Caco-2 (cell line): ENCODE measurements around the gene TMCO6. TPM values are rescaled to one million over a fixed set of nuclear protein-coding genes. Genes with fewer than 3 reads are reported as not detected.

Source experiments
- BruUV-seq: library from RNA; stranded (reverse); fragments of 400-500 nt; replicated peaks from 2 replicates; lab custom pipeline; 2021; lab: Mats Ljungman, UMichigan
- CTCF ChIA-PET: fragments of 300-600 bp; sonication (Branson Sonifier 250); formaldehyde crosslinking; loops from one replicate; lab custom pipeline; 2022; ENCODE audit warnings: antibody characterized with exemption; lab: Charles Lee
- POLR2A ChIA-PET: fragments of 300-600 bp; sonication (Branson Sonifier 250); formaldehyde crosslinking; loops from one replicate; lab custom pipeline; 2022; ENCODE audit warnings: antibody characterized with exemption; lab: Charles Lee
- DNase-seq, 2 experiments: peaks; one replicate each; pipeline versions ENCODE4 v3.0.0 to v3.0.0-alpha.2; 2020 to 2022
- H3K27me3 ChIP-seq: replicated peaks from 2 replicates; pipeline ENCODE4 v1.6.0; 2011; ENCODE audit warnings: low read length; ENCODE audit not compliant: control insufficient read depth, insufficient read depth
- H3K36me3 ChIP-seq: 2 replicates; pipeline ENCODE4 v1.5.1; 2011; ENCODE audit warnings: low read length; ENCODE audit not compliant: control insufficient read depth, insufficient read depth
- H3K4me1 ChIP-seq: fragments of 250-450 bp; sonication (Bioruptor Pico); 2 replicates; pipeline ENCODE4 v1.5.1; 2020; ENCODE audit warnings: mild to moderate bottlenecking
- H3K4me3 ChIP-seq: 2 replicates; pipeline ENCODE4 v1.5.1; 2011; ENCODE audit warnings: low read depth, mild to moderate bottlenecking, control low read depth, low read length
- H3K9me3 ChIP-seq: fragments of 250-450 bp; sonication (Bioruptor Pico); 2 replicates; pipeline ENCODE4 v1.5.1; 2020; ENCODE audit warnings: mild to moderate bottlenecking, moderate library complexity
- H3K27ac Mint-ChIP-seq: one replicate; pipeline ENCODE4 v1.8.0; 2022; ENCODE audit warnings: mixed read lengths; ENCODE audit not compliant: unreplicated experiment
- H3K27me3 Mint-ChIP-seq: one replicate; pipeline ENCODE4 v1.8.0; 2022; ENCODE audit warnings: mixed read lengths; ENCODE audit not compliant: insufficient read depth, unreplicated experiment
- H3K36me3 Mint-ChIP-seq: one replicate; pipeline ENCODE4 v1.8.0; 2022; ENCODE audit warnings: mild to moderate bottlenecking, mixed read lengths; ENCODE audit not compliant: insufficient read depth, unreplicated experiment
- H3K4me1 Mint-ChIP-seq: one replicate; pipeline ENCODE4 v1.8.0; 2022; ENCODE audit warnings: low read depth, mixed read lengths; ENCODE audit not compliant: unreplicated experiment
- H3K4me3 Mint-ChIP-seq: one replicate; pipeline ENCODE4 v1.8.0; 2022; ENCODE audit warnings: mild to moderate bottlenecking, moderate library complexity, mixed read lengths; ENCODE audit not compliant: unreplicated experiment
- H3K9me3 Mint-ChIP-seq: one replicate; pipeline ENCODE4 v1.8.0; 2022; ENCODE audit warnings: mixed read lengths; ENCODE audit not compliant: unreplicated experiment
- CTCF ChIP-seq, 2 experiments: fragments of 200-600 bp in 1 of 2; IDR thresholded peaks; 1 replicate in 1 of 2; 2 replicates in 1 of 2; pipeline versions ENCODE4 v1.5.1 to v1.8.0; 2011 to 2022; ENCODE audit warnings: antibody characterized with exemption in 1 of 2, control low read depth in 1 of 2, inconsistent platforms in 1 of 2, low read depth in 1 of 2, low read length in 1 of 2, mild to moderate bottlenecking in 1 of 2, moderate library complexity in 1 of 2; ENCODE audit not compliant: insufficient read depth in 1 of 2, severe bottlenecking in 1 of 2, unreplicated experiment in 1 of 2
- intact Hi-C: fragments of 100-400 bp; cut with micrococcal nuclease; formaldehyde crosslinking; loops from one replicate; pipeline ENCODE4 v1.10.0; 2022; ENCODE audit not compliant: unreplicated experiment
- total RNA-seq: library from RNA; stranded (reverse); gene quantifications from 2 replicates; pipeline ENCODE4 v1.2.3, GENCODE V29; 2022

Gene TMCO6
- total RNA-seq, 1 experiment from 2014 or later: 37.8 TPM

DNA sequence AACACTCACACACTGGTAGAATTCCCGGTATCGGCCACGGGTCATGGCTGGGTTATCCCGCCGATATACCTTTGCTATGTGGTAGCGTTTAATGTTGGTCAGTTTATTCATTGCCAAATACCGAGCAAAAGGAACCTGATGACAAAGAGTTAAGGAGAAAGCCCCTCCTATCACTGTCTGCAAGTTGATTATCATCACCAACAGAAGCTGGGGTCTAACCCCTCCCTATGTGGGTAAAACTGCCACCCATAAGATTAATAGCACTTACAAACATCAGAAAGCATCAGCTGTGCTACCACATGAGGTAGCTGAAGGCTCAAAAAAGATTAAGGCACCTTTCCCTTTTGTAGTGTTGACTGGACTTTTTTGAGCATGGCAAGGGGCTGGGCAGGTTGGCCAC lies 39.7 kb downstream of the TMCO6 start:
- no peaks in the 10 kb centered on the region for H3K4me1 ChIP-seq
- H3K27me3 ChIP-seq: no peaks in the 10 kb centered on the region
- ChIA-PET CTCF (no interaction called here), POLR2A (no interaction called here)
- H3K36me3 ChIP-seq: peaks cover 2% of the 10 kb centered on the region
- H3K4me3 Mint-ChIP-seq: no peak overlapping the region
- intact Hi-C loops: no loop called here
- H3K27me3 Mint-ChIP-seq: no peaks in the 10 kb centered on the region
- no peaks in the 10 kb centered on the region for H3K9me3 ChIP-seq
- H3K4me1 Mint-ChIP-seq: no peaks in the 10 kb centered on the region
- H3K27ac Mint-ChIP-seq: no peak overlapping the region
- DNase-seq: no peak
- no peaks in the 10 kb centered on the region for H3K9me3 Mint-ChIP-seq
- H3K36me3 Mint-ChIP-seq: peaks cover 35% of the 10 kb centered on the region
- no peak overlapping the region for H3K4me3 ChIP-seq
- no peak for TF ChIP-seq CTCF (IDR thresholded peaks at IDR 0.05; ENCODE audit: insufficient read depth in 1 of 2, low read depth in 1 of 2, low read length in 1 of 2, severe bottlenecking in 1 of 2, unreplicated experiment in 1 of 2)
- BruUV-seq: no TSS peak

DNA sequence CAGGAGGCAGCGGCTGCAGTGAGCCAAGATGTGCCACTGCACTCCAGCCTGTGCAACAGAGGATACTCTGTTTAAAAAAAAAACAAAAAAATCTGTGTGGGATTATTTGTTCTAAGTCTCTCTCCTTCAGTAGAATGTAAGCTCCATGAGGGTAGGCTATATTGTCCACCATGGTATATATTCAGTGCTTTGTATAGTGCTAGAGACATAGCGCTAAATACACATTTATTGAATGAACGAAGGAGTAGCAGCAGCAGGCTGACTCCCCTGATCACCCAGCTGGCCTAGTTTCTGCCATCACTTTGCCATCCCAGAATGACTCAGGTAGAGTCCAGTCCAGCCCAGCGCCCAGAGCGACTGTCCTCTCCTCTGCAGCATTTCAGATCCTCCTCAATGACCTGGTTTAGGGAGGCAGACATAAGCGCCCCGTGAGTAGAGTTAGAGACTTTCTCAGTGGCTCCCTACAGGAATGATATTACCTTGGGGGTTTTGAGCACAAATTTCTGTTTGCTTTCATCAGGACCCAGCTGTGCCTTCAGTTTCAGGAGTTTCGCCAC lies 51.2 kb downstream of the TMCO6 start:
- BruUV-seq: TSS peak; percentile 64

More for the DNA sequence above, 51.2 kb downstream of the TMCO6 start:
- ChIA-PET POLR2A (interaction anchor here (0.6 to 2.0 kb wide), 15 partner anchors 9 to 344 kb away, joined by 3 to 23 read pairs (median 5); partner anchors contain the start of genes EIF4EBP3, IK, NDUFA2 and SRA1), CTCF (interaction anchor here (0.8 to 1.7 kb wide), 7 partner anchors 10 to 318 kb away, joined by 3 to 7 read pairs (median 4); partner anchors contain the start of gene ZMAT2)
- Histone ChIP-seq H3K9me3 (no peaks in the 10 kb centered on the region), H3K4me3 (peak overlapping the region; percentile 96), H3K4me1 (peaks cover 16% of the 10 kb centered on the region; the same call in 1 of the 2 replicates), H3K27me3 (no peaks in the 10 kb centered on the region), H3K36me3 (peaks cover 6% of the 10 kb centered on the region)
- no peak for TF ChIP-seq CTCF (IDR thresholded peaks at IDR 0.05; ENCODE audit: insufficient read depth in 1 of 2, low read depth in 1 of 2, low read length in 1 of 2, severe bottlenecking in 1 of 2, unreplicated experiment in 1 of 2)
- H3K9me3 Mint-ChIP-seq: no peaks in the 10 kb centered on the region
- H3K27ac Mint-ChIP-seq: peak overlapping the region; percentile 89
- H3K4me1 Mint-ChIP-seq: no peaks in the 10 kb centered on the region
- H3K4me3 Mint-ChIP-seq: peak overlapping the region; percentile 94
- intact Hi-C loops: loop anchor here (2.0 kb wide), 2 partner anchors 28 to 44 kb away; partner anchors contain the start of genes IK and NDUFA2
- H3K27me3 Mint-ChIP-seq: no peaks in the 10 kb centered on the region
- H3K36me3 Mint-ChIP-seq: peaks cover 46% of the 10 kb centered on the region
- no peak for DNase-seq
